OCI-LY1 (cell line): ENCODE data around the gene SSRP1.

Experiments
- CTCF ChIP-seq: fragments of 200-600 bp; sonication (generic), shearing (Covaris generic); IDR thresholded peaks from 2 replicates; pipeline ENCODE4 v1.5.1; 2017; ENCODE audit warnings: mild to moderate bottlenecking, antibody characterized with exemption, low read length, moderate library complexity, mixed read lengths
- EZH2 ChIP-seq: fragments of 200-600 bp; sonication (generic), shearing (Covaris generic); IDR thresholded peaks from 2 replicates; pipeline ENCODE4 v1.8.0; 2017; ENCODE audit warnings: borderline replicate concordance, mixed run types, mild to moderate bottlenecking, antibody characterized with exemption, low read length, moderate library complexity, mixed read lengths

GRCh38 chr11:57342702-57343101 lies 7.0 kb upstream of the SSRP1 start:
- no peak for TF ChIP-seq CTCF
- TF ChIP-seq EZH2, result no peak
